ENCODE results near the gene AMFR.

Gene AMFR

DNA sequence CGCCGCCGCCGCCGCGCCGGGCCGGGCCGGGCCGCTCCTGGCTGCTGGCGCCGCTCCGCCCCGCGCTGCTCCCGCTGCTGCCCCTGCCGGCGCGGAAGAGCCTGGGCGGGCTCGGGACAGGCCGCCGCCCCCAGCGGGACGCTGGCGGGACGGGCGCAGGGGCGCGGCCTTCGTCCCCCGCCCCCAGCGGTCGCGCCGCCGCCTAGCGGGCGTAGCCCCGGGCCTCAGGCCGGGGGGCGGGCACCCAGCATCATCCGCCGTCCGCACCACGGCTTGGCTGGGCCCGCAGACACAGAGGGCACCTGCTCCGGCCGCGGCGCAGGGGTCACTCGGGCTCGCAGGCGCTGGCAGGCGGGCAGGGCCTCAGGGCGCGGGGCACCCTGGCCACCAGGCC is at the start of gene AMFR:
Gene AMFR, minus strand, starts transcription at position 107 of the 394 bp plus-strand sequence. CDS start 218 bp downstream, outside the sequence.
- no peak for TF ChIP-seq CTCF (conservative IDR thresholded peaks at IDR 0.05; ENCODE audit: low read depth, low read length)
- H3K4me3 ChIP-seq (ENCODE audit: low read length), result peak within 1 kb of the TSS; percentile 54
- peak; percentile 23 for DNase-seq (ENCODE audit: low read depth)

DNA sequence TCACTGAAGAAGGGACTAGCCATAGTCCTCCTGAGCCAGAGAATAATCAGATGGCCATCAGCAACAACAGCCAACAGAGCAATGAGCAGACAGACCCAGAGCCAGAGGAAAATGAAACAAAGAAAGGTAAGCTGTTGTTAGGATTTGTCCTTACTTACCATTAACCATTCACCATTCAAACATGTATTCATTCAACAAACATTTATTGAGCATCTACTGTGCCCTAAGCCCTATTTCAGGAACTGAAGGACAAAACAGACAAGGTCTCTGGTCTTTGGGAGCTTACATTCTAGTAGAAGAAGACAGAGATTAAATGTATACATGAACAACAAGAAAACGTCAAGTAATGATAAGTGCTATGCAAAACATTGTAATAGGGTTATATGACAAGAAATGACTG is 45.3 kb upstream of the AMFR start:
- no peak overlapping the region for H3K4me3 ChIP-seq (ENCODE audit: low read length)
- no peak for TF ChIP-seq CTCF (conservative IDR thresholded peaks at IDR 0.05; ENCODE audit: low read depth, low read length)
- DNase-seq (ENCODE audit: low read depth), result no peak

DNA sequence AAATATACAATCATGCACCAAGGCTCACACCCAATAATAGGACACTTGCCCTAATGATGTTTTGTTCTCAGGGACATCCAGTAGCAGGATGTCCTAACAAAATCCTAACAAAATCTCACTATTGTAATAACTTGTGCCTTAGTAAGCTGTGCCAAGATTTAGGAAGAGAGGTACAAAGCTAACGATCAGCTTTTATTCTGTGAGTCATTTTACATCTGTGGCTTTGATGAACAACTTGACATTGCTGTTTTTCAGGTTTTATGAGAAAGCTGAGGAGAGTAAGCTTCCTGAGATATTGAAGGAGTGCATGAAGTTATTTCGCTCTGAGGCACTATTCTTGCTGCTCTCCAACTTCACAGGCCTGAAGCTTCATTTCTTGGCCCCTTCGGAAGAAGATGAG is 44.9 kb upstream of the AMFR start:
- no peak for TF ChIP-seq CTCF (conservative IDR thresholded peaks at IDR 0.05; ENCODE audit: low read depth, low read length)

DNA sequence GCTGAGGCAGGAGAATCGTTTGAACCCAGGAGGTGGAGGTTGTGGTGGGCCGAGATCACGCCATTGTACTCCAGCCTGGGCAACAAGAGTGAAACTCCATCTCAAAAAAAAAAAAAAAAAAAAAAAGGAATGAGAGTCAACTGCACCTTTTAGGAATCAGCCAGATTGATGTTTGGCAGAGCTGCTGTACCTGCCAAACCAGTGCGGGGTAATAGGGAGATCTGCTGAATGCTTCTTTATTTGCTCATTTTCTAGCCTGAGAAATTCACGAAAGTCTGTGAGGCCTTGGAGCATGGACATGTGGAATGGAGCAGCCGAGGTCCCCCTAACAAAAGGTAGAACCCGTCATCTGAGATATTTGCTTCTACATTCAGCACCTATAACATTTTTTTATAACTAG is 44.4 kb upstream of the AMFR start:
- no peak for TF ChIP-seq CTCF (conservative IDR thresholded peaks at IDR 0.05; ENCODE audit: low read depth, low read length)
- DNase-seq (ENCODE audit: low read depth), result no peak

More for the DNA sequence above, 44.9 kb upstream of the AMFR start:
- H3K4me3 ChIP-seq (ENCODE audit: low read length), result no peak overlapping the region
- DNase-seq (ENCODE audit: low read depth), result no peak

GRCh38 chr16:56468800-56469199 is 43.5 kb upstream of the AMFR start:
- H3K4me3 ChIP-seq (ENCODE audit: low read length), result no peak overlapping the region
- no peak for TF ChIP-seq CTCF (conservative IDR thresholded peaks at IDR 0.05; ENCODE audit: low read depth, low read length)
- DNase-seq (ENCODE audit: low read depth), result no peak

More for the DNA sequence above, 44.4 kb upstream of the AMFR start:
- no peak overlapping the region for H3K4me3 ChIP-seq (ENCODE audit: low read length)

DNA sequence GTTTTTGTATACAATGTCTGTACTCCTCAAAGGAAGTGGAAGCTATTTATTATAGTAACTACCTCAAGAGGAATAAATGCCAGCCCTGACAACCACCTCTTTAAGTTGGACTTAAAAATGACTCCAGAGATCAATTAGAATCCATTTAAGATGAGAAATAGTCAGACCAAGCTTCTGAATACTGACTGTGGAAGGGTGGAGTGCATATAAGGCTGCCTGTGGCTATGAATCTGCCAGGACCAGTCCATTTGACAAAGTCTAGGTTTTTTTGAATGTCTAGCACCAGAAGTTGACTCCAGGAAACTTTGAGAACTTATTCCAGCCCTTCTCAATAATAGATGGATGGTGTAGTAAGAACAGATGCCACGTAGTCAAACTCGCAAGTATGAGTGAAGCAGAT is 41.0 kb upstream of the AMFR start:
- no peak for DNase-seq (ENCODE audit: low read depth)
- H3K4me3 ChIP-seq (ENCODE audit: low read length), result no peak overlapping the region

More for the DNA sequence above, 41.0 kb upstream of the AMFR start:
- no peak for TF ChIP-seq CTCF (conservative IDR thresholded peaks at IDR 0.05; ENCODE audit: low read depth, low read length)

Data from retinal pigment epithelial cell (primary cell).